HCT116 (cell line): ENCODE measurements around the gene CGB7. TPM values are rescaled to one million over a fixed set of nuclear protein-coding genes. Genes with fewer than 3 reads are reported as not detected.
A peak's percentile ranks its signal among the peaks of the same experiment; 100 is the strongest.

Experiments used
- ATAC-seq: fragments of 200-7000 bp; cut with Tn5 transposase; 2 replicates; pipeline ENCODE4 v1.9.1; 2020; ENCODE audit warnings: mild to moderate bottlenecking, moderate library complexity
- BruUV-seq: library from RNA; stranded (reverse); fragments of 400-500 nt; replicated peaks from 2 replicates; lab custom pipeline; 2021; lab: Mats Ljungman, UMichigan
- CTCF ChIA-PET: fragments of 300-600 bp; sonication (Branson Sonifier 250); formaldehyde crosslinking; loops from one replicate; lab custom pipeline; 2021; ENCODE audit warnings: antibody characterized with exemption; lab: Charles Lee
- POLR2A ChIA-PET: fragments of 300-600, 350-600 bp; sonication (Branson Sonifier 250); formaldehyde crosslinking; loops from one replicate; lab custom pipeline; 2021; ENCODE audit warnings: antibody characterized with exemption; lab: Charles Lee
- RAD21 ChIA-PET, 2 experiments: fragments of 300-600 bp; sonication (Branson Sonifier 250); formaldehyde crosslinking; loops; one replicate each; lab custom pipeline; 2023; ENCODE audit warnings: low total read pairs in 2 of 2; ENCODE audit not compliant: uncharacterized antibody in 2 of 2, unreplicated experiment in 2 of 2, low non-redundant PET in 1 of 2; lab: Charles Lee
- DNase-seq: peaks from one replicate; pipeline ENCODE4 v3.0.0-alpha.2; 2010; ENCODE audit warnings: low read depth, low spot score
- H2AFZ ChIP-seq: fragments of 200-600 bp; shearing (Covaris generic), sonication (generic); 2 replicates; pipeline ENCODE4 v1.6.1; 2017; ENCODE audit warnings: low read depth, mixed run types, mixed read lengths, antibody characterized with exemption, low read length; ENCODE audit not compliant: poor library complexity, severe bottlenecking
- H3K27ac ChIP-seq: 2 replicates; pipeline ENCODE4 v1.5.1; 2012; ENCODE audit warnings: low read depth, low read length
- H3K27me3 ChIP-seq: fragments of 200-600 bp; sonication (generic); 2 replicates; pipeline ENCODE4 v1.6.1; 2016; ENCODE audit warnings: mixed run types, low read length, mixed read lengths; ENCODE audit not compliant: insufficient read depth
- H3K36me3 ChIP-seq, 2 experiments: fragments of 200-500 bp in 1 of 2; fragments of 200-600 bp in 1 of 2; sonication (Bioruptor generic) in 1 of 2; sonication (generic) in 1 of 2; 2 replicates each; pipeline versions ENCODE4 v1.5.1 to v1.6.1; 2014 to 2016; ENCODE audit warnings: low read length in 2 of 2, inconsistent platforms in 1 of 2, mixed read lengths in 1 of 2, mixed run types in 1 of 2; ENCODE audit not compliant: insufficient read depth in 2 of 2, control insufficient read depth in 1 of 2
- H3K4me1 ChIP-seq, 2 experiments: fragments of 200-600 bp in 1 of 2; sonication (generic) in 1 of 2; 2 replicates each; pipeline versions ENCODE4 v1.5.1 to v1.6.1; 2012 to 2017; ENCODE audit warnings: low read length in 2 of 2, inconsistent platforms in 1 of 2, mild to moderate bottlenecking in 1 of 2, mixed read lengths in 1 of 2, mixed run types in 1 of 2, moderate library complexity in 1 of 2; ENCODE audit not compliant: insufficient read depth in 2 of 2, control insufficient read depth in 1 of 2
- H3K4me2 ChIP-seq: fragments of 200-600 bp; sonication (generic); 2 replicates; pipeline ENCODE4 v1.6.1; 2017; ENCODE audit warnings: mixed run types, low read length, mixed read lengths
- H3K4me3 ChIP-seq, 2 experiments: fragments of 200-600 bp in 1 of 2; sonication (generic) in 1 of 2; replicated peaks in 1 of 2; 2 replicates each; pipeline ENCODE4 v1.5.1; 2011 to 2016; ENCODE audit warnings: low read length in 2 of 2, control low read depth in 1 of 2, low read depth in 1 of 2, mild to moderate bottlenecking in 1 of 2, mixed read lengths in 1 of 2, mixed run types in 1 of 2
- H3K79me2 ChIP-seq: fragments of 200-600 bp; sonication (generic); 2 replicates; pipeline ENCODE4 v1.6.1; 2017; ENCODE audit warnings: mild to moderate bottlenecking, mixed run types, low read length, moderate library complexity, mixed read lengths; ENCODE audit not compliant: insufficient read depth
- H3K9ac ChIP-seq: fragments of 200-600 bp; sonication (generic); 2 replicates; pipeline ENCODE4 v1.6.1; 2016; ENCODE audit warnings: low read length, mixed read lengths
- H3K9me2 ChIP-seq: fragments of 200-600 bp; sonication (generic), shearing (Covaris generic); 2 replicates; pipeline ENCODE4 v1.6.1; 2017; ENCODE audit warnings: mixed run types, mild to moderate bottlenecking, moderate library complexity; ENCODE audit not compliant: insufficient read depth
- H3K9me3 ChIP-seq, 2 experiments: fragments of 200-500 bp in 1 of 2; fragments of 200-600 bp in 1 of 2; sonication (Bioruptor generic) in 1 of 2; sonication (generic) in 1 of 2; 2 replicates each; pipeline ENCODE4 v1.6.1; 2014 to 2017; ENCODE audit warnings: low read length in 2 of 2, mixed read lengths in 2 of 2, inconsistent platforms in 1 of 2, low read depth in 1 of 2, mild to moderate bottlenecking in 1 of 2, mixed run types in 1 of 2, moderate library complexity in 1 of 2; ENCODE audit not compliant: control insufficient read depth in 1 of 2, insufficient read depth in 1 of 2
- H4K20me1 ChIP-seq: fragments of 200-600 bp; sonication (generic), shearing (Covaris generic); 2 replicates; pipeline ENCODE4 v1.6.1; 2017; ENCODE audit warnings: mixed run types, mild to moderate bottlenecking, moderate library complexity; ENCODE audit not compliant: insufficient read depth
- EGR1 ChIP-seq: IDR thresholded peaks from 2 replicates; pipeline ENCODE4 v1.6.1; 2012; ENCODE audit warnings: low read depth
- FOSL1 ChIP-seq: IDR thresholded peaks from 2 replicates; pipeline ENCODE4 v1.6.1; 2012; ENCODE audit warnings: low read depth
- JUND ChIP-seq: IDR thresholded peaks from 2 replicates; pipeline ENCODE4 v1.6.1; 2012
- POLR2AphosphoS5 ChIP-seq: IDR thresholded peaks from 2 replicates; pipeline ENCODE4 v1.6.1; 2011; ENCODE audit warnings: mild to moderate bottlenecking, low read depth, low read length, moderate library complexity
- SIN3A ChIP-seq: IDR thresholded peaks from 2 replicates; pipeline ENCODE4 v1.6.1; 2012; ENCODE audit warnings: low read depth
- SP1 ChIP-seq: IDR thresholded peaks from 2 replicates; pipeline ENCODE4 v1.6.1; 2012; ENCODE audit warnings: low read depth
- ZNF274 ChIP-seq: fragments of 200-500 bp; sonication (Bioruptor generic); IDR thresholded peaks from 2 replicates; pipeline ENCODE4 v1.6.1; 2014; ENCODE audit warnings: mild to moderate bottlenecking, low read depth, low read length, inconsistent platforms
- intact Hi-C: fragments of 100-400 bp; cut with micrococcal nuclease; formaldehyde crosslinking; loops from 2 replicates; pipeline ENCODE4 v1.10.0; 2022
- total RNA-seq: library from RNA; stranded (reverse); gene quantifications from one replicate; pipeline ENCODE4 v1.2.1, GENCODE V29; 2021; ENCODE audit not compliant: unreplicated experiment
- TF ChIP-seq, protein P1 (sequence below), 3 experiments: fragments of 200-600 bp in 1 of 3; sonication (generic) in 1 of 3; IDR thresholded peaks in 2 of 3; conservative IDR thresholded peaks in 1 of 3; 2 replicates each; pipeline ENCODE4 v1.5.1; 2012 to 2017; ENCODE audit warnings: low read depth in 2 of 3, low read length in 2 of 3, antibody characterized with exemption in 1 of 3, borderline replicate concordance in 1 of 3, control low read depth in 1 of 3, mild to moderate bottlenecking in 1 of 3, mixed read lengths in 1 of 3, mixed run types in 1 of 3, moderate library complexity in 1 of 3; ENCODE audit not compliant: insufficient read depth in 1 of 3

CGB7 gene
- total RNA-seq, 1 experiment from 2014 or later = 5.4 TPM

DNA sequence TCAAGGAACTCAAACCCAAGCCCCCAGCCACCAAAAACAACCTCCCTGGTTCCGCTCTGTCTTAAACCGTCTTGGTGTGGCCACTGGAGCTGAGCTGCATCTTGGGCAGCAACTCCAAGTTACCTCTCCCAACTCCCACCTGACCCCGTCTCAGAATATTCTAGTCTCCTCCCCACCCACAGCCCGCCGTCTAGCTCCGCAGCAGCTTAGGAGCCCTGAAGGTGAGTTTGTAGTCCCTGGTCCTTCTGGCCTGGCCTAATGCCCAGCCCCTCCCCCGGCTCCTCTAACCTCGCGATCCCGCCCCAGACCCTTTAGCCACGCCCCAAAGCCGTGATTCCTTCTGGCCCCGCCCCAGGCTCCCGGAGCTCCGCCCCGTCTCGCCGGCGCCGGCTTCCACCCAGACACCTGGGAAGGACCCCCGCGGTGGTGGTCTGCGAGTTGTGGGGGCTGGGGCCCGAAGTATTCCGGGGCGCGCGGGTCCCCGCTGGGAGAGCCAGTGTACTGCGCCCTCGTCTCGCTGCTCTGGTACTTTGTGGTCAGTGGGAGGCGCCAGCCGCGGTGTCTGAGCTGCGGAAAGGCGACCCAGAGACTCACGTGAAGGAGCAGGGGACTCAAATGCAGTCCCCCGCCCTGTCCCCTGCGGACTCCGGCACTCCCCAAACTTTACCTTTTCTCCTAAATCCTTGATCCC is 38.2 kb downstream of the CGB7 start:
- TF ChIP-seq EGR1 (no peak; the same call in none of the 2 replicates), ZNF274 (no peak), POLR2AphosphoS5 (peak; percentile 76), SP1 (no peak), SIN3A (no peak; the same call in 1 of the 2 replicates), FOSL1 (no peak), JUND (no peak)
- TF ChIP-seq, protein P1, sequence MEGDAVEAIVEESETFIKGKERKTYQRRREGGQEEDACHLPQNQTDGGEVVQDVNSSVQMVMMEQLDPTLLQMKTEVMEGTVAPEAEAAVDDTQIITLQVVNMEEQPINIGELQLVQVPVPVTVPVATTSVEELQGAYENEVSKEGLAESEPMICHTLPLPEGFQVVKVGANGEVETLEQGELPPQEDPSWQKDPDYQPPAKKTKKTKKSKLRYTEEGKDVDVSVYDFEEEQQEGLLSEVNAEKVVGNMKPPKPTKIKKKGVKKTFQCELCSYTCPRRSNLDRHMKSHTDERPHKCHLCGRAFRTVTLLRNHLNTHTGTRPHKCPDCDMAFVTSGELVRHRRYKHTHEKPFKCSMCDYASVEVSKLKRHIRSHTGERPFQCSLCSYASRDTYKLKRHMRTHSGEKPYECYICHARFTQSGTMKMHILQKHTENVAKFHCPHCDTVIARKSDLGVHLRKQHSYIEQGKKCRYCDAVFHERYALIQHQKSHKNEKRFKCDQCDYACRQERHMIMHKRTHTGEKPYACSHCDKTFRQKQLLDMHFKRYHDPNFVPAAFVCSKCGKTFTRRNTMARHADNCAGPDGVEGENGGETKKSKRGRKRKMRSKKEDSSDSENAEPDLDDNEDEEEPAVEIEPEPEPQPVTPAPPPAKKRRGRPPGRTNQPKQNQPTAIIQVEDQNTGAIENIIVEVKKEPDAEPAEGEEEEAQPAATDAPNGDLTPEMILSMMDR (IDR thresholded peaks at IDR 0.05 in 2 of 3, conservative IDR thresholded peaks at IDR 0.05 in 1 of 3; ENCODE audit: borderline replicate concordance in 1 of 3, insufficient read depth in 1 of 3, low read depth in 2 of 3, low read length in 2 of 3) = 0 out of 6 replicates have a peak, but pooled peaks of 1 of the 3 experiments have one; percentile 9
- peaks cover 5 to 7% of the 10 kb centered on the region in 2 experiments; a peak in 1 of 4 replicates for H3K36me3 ChIP-seq
- no peaks in the 10 kb centered on the region for H3K27me3 ChIP-seq
- no peaks in the 10 kb centered on the region for H3K9me2 ChIP-seq
- intact Hi-C loops = no loop called here
- H4K20me1 ChIP-seq = no peaks in the 10 kb centered on the region
- H3K9me3 ChIP-seq = no peaks in the 10 kb centered on the region
- ChIA-PET CTCF (interaction anchor here (1.0 to 4.3 kb wide), 9 partner anchors 12 to 231 kb away, joined by 3 to 44 read pairs (median 6); partner anchors contain the start of genes CGB2, CGB7, GYS1 and RUVBL2), POLR2A (interaction anchor here (0.6 to 2.3 kb wide), 7 partner anchors 15 to 147 kb away, joined by 3 to 11 read pairs (median 3); partner anchors contain the start of genes CGB7, GYS1, PPP1R15A and RUVBL2), RAD21 (interaction anchor here in 1 of 2 experiments (0.6 kb wide), 1 partner anchor 33 kb away, joined by 4 read pairs; no protein-coding TSS in a partner anchor)
- H3K27ac ChIP-seq = peak overlapping the region; percentile 95
- H3K9ac ChIP-seq = peak overlapping the region; percentile 77
- peaks cover 31 to 55% of the 10 kb centered on the region in 2 experiments for H3K4me1 ChIP-seq
- peak overlapping the region; percentile 95 for H3K4me2 ChIP-seq
- DNase-seq (peak; percentile 58), ATAC-seq (peak; percentile 64)
- no peak overlapping the region for H2AFZ ChIP-seq
- no peaks in the 10 kb centered on the region for H3K79me2 ChIP-seq
- peak overlapping the region; percentile 53 to 60 for H3K4me3 ChIP-seq
- TSS peak; percentile 22 for BruUV-seq
